ENCODE results near the gene RNF144A.

RNF144A gene

DNA sequence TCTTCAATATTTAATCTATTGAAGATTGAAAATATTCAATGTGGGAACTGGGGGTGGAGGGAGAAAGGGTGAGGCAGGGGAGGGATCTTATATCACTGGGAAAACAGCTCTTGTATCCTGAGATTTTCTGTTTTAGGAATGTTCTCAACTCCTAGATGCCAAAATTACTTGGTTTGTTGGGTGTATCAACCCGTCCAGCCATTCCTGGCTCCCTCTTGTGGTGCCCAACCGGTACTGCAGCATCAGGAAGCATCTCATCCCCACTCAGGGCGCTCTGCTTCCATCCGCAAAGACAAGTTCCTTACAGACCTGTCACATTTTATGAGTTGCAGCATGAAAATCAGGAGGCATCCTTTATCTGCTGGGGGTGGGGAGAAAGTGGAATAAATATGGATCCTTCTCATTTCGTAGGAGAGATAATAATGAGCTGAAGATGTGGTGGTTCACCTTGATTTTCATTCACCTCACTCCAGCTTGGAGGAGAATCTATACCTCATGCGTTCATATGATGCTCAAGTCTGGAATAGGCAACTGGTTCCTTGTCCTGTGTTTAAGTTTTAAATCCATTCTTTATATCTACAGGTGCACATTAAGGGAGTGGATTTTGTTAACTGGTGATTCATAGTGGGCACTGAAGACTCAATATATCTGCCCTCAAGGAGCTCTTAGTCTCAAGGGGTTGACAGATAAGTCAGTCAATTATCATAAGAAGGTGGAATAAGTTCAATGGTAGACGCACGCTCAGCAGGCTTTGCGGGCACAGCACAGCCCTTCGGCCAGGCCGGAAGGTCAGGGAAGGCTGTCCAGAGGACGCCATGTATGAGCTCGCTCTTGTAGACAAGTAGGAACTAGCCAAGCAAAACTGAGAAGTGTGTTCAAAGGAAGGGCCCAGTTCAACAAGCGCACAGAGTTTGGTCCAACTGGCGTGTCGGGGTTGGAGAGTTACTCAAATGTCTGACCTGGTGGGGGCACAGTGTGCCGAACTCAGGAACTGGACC, 127.3 kb downstream of the RNF144A start:
- peak; percentile 47 for DNase-seq (ENCODE audit: low read depth)

DNA sequence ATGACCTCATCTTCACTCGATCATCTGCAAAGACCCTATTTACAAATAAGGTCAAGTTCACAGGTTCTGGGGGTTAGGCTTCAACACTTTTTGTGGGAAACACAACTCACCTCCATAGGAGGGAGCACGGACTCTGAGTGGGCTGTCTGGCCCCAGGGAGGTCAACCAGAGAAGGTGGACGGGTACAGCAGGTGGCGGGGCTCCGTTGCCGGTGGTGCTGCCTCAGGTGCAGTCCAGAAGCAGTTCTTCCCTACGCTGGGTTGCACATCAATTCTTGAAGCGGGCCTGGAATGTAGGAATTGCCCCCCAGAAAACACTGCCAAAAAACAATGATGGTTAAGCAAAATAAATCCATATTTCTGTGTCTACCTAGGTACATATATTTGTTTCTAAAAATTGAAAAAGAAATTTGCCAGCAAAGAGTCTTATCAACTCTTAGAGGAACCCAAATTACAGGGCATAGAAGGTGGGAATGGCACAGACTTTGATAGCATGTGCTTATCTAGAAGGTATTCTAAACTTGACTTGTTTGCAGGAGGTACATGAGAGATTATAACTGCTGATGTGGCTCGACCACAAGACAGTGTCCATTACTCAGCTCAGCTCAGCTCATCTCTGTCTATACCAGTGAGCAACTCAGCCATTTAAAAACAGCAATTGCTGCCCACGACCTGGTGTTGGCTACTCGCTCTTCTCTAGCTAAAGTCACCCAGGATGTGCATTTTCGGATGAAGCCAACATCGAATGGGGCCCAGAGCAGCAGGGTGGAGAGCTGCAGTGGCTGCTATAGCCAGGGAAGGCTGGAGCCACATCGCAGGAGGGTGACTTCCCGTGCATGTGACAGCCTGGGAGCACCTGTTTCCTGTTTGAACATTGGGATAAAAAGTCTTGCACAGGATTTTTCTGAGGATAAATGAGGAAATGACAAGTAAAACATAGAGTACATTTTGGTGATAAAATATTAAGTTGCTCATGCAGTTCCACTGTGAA, 128.7 kb downstream of the RNF144A start:
- DNase-seq (ENCODE audit: low read depth), result no peak

DNA sequence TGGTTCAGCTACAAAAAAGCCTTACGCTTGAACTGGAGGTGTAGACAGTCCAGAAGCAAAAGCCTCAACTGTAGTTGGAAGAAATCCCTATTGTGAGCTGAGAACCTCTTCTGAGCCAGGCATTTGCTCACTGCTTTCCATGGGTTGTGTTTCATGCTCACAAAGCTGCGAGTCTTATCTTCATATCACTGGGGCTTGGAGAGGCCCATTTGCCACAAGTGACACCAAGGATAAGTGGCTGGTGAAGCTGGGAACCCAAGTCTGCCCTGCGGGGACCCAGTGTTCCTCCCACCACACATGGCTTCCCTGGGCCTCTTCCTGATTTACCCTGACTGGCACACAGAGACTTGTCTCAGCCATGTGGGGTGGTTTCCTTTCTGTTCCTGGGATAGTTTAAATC, 130.4 kb downstream of the RNF144A start:
- DNase-seq (ENCODE audit: low read depth), result no peak

DNA sequence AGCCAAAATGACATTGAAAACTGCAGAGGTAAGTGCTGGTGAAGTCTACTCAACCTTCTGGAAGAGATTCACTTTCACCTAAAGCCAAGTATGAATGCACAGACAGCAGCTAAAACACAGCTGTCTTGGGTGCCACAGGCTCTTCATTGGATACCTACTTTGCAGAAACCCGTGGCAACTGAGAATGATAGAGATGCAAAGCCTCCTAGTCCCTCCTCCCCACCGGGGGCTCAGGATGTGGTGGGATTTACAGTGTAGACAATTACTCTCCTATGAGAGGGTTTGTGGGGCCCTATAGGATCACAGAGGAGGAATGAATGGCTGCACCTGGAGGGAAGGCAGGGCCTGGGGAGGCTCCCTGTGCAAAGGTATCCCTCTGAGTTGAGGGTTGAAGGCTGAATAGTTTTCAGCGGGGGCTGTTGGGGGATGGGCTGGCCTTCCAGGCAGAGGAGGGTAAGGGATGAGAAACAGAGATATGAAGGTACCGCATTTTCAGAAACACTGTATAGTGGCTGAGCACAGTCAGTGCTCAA, 131.6 kb downstream of the RNF144A start:
- no peak for DNase-seq (ENCODE audit: low read depth)

DNA sequence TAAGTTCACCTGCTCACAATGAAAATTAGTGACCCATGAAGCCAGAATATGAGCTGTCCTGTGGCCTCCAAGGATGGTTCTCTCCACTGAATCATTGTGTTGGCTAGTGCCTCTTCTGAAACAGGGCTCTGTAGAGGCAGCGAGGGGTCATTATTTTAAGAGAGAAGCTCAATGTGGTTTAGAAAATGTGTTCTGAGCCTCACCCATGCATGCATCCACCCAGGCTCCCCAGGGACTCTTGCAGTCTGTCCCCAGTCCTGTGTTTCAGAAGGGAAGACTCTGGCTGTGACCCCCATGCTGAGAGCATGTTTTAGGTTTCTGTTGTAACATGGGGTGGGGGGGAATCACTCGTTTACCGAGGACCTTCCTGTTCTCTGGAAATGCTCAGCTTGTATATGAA, 135.2 kb downstream of the RNF144A start:
- DNase-seq (ENCODE audit: low read depth), result no peak

DNA sequence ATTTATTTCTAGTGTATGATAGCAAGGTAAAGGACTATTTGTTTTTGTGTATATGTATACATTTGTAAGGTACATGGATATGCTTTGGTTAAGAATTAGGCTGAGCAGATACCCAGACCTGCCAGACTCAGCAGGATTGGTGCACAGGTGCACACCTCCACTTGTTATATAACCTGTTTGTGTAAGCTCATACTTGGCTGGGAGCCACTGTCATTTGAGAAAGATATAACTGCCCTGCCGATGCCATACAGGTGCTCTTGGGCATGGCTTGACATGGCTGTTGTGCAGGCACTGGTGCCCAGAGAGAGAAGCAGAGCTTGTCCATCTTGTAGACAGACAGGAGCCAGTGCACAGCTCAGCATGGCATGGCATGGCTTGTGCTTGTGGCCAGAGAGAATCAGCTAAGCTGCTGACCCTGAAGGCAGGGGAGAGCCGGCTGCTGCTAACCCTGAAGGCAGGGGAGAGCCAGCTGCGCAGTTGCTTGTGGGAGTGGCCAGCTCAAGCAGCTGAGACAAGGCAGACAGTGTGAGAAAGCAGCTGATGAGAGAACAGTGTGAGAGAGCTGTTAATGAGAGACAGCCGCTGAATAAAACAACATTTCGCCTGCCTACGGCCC, 136.5 kb downstream of the RNF144A start:
- DNase-seq (ENCODE audit: low read depth), result no peak

DNA sequence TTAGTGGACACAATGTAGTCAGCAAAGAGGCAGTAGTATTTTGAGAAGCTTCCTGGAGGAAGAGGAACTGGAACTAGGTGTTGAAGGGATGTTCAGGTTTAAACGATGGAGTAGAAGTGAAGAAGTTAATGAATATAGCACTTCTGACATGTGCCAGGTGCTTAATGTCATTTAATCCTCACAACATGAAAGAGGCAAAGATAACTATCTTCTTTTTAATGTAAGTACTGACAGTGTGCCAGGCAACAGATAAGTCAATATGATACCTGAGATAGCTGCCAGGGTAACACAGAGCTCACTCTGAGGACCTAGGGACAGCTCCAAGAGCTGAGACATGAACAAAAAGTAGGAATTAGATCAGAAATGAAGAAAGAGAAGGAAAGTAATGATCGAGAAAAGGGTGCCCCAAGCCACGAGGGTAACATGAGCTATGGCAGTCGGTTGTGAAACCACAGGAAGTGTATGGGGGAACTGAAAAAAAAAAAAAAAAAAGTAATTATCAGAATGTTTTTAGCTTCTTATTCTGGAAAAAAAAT, 140.7 kb downstream of the RNF144A start:
- no peak for DNase-seq (ENCODE audit: low read depth)

DNA sequence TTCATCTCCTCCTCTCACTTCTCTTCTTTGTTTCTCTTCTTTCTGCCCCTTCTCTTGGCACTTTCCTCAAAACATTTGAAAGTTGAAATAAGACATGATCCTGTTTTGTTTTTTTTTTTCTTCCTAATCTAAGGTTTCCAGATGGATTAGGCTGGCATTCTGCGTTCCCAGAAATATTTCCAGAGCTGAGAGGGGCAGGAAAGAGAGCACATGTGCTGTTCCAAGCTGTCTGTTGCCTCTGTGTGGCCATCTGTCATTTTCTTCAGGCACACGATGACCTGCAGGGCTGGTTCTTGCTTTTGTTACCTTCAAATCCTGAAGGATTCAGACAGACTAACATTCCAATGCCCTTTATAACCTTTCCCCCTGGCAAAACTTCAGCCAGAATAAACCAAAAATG, 142.9 kb downstream of the RNF144A start:
- DNase-seq (ENCODE audit: low read depth), result no peak

DNA sequence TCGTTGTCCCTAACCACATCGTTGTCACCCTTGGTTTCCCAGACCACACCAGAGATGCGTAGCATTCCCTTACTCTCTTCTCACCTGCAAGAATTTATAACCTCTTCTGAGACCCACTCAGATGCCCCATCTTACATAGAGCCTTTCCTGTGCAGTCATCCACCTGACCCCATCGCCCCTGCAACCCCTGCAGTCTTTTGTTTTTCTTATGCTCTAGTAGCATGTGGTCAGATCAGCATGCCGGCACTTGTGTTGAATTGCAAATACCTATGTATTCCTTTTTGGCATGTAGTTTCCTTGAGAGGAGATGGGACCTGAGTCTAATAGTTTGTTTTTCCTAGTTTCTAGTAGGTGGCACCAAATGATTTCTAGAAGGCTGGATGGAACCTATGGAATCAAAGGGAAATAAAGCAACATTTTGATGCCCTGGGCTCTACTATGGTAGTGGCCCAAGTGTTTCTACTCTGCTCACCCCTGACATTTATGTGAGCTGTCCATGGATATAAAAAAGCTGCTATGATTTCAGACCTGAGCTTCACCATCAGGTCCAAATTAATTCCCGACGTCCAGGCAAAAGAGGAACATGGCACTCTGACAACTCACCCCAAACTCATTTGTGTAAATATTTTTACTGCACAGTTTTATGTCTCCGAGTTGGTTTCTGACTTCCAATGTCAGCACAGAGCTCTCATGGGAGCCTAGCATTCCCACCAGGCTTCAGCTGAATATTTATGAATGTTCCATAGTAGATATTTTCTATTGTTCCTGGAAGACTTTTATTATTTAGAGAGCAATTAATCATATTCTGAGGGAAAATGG, 143.6 kb downstream of the RNF144A start:
- no peak for DNase-seq (ENCODE audit: low read depth)

DNA sequence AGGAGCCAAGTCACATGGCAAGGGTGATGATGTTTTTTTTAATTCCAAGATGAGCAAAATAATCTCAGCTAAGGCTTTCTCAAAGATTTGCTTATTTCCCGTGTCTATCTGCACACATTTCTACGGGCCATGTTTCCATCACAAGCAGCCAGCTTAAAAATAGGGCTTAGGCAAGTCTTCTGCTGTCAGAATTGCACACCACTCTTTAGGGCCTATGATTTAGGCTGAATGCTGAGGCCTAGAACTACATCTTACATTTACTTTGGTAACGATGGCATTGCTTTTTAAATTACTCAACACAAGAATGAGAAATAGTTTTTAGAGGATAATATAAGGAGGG, 144.2 kb downstream of the RNF144A start:
- DNase-seq (ENCODE audit: low read depth), result no peak

DNA sequence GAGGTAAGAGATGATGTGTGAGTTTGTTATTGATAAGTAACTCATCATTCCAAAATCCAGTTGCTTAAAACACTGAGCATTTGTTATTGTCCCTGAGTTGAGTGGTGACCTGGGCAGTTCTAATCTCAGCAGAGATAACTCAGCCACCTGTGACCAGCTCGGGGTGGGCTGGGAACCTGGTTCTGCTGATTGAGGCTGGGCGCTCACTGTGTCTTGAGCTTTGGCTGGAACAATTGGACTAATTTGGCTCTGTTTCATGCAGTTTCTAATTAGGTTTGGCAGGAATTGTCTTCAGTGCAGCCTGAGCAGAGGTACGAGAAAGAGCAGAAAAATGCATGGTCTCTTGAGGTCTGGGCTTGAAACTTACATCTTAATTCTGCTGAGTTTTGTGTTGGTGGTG, 144.7 kb downstream of the RNF144A start:
- DNase-seq (ENCODE audit: low read depth), result no peak

DNA sequence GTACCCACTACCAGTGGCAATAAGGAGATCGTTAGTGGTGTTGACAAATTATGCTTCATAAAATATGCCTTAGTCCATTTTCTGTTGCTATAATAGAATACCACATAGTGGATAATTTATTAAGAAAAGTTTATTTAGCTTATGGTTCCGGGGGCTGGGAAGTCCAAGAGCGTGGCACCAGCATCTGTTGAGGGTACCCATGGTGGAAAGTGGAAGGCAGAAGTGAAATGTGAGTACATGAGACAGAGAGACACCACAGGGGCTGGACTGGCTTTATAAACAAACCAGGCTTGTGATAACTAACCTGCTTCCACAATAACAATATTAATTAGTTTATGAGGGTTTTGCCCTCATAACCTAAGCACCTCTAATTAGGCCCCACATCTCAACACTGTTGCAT, 146.6 kb downstream of the RNF144A start:
- no peak for DNase-seq (ENCODE audit: low read depth)

DNA sequence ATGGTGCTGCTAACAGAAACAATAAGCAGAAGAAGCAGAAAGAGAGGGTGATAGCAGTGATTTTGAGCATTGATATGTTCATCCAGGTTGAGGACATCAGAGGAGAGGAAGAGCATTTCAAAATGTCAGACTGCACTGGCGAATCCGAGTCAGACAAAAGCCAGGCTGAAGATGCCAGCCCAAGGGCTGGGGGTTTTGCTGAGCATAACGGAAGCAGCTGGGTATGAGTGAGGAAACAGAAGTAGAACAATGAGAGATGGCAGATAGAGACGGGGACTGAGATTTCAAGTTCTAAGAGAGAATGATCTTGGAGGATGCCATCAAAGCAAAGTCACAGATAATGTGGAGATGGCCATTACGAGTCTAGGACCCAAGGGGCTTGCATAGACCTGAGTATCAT, 151.2 kb downstream of the RNF144A start:
- DNase-seq (ENCODE audit: low read depth), result no peak

DNA sequence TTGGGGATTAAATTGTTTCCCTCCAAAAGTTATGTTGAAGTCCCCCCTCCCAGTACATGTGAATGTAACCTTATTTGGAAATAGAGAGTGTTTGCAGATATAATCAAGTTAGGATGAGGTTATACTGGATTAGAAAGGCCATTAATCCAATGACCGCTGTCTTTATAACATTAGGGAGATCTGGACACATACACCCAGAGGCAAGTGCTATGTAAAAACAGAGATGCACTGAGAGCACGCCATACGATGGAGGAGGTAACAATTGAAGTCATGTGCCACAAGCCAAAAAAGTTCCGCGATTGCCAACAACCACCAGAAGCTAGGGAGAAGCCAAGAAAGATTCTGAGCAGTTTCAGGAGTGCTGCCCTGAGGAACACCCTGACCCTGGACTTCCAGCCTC, 153.3 kb downstream of the RNF144A start:
- no peak for DNase-seq (ENCODE audit: low read depth)

DNA sequence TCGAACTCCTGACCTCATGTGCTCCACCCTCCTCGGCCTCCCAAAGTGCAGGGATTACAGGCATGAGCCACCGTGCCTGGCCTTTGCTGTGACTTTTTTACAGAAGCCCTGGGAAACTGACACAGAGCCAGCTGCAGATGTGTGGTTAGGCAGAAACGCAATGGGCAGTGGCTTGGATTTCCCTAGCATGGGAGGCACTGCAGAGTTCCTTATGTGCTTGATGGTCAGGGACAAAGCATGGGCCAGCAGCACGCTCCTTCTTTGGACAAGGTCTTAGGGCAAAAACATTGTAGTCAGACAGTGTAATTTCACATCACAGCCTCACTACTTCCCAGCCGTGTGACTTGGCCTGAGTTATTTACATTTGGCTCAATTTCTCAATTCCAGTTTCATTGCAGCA, 153.9 kb downstream of the RNF144A start:
- no peak for DNase-seq (ENCODE audit: low read depth)

DNA sequence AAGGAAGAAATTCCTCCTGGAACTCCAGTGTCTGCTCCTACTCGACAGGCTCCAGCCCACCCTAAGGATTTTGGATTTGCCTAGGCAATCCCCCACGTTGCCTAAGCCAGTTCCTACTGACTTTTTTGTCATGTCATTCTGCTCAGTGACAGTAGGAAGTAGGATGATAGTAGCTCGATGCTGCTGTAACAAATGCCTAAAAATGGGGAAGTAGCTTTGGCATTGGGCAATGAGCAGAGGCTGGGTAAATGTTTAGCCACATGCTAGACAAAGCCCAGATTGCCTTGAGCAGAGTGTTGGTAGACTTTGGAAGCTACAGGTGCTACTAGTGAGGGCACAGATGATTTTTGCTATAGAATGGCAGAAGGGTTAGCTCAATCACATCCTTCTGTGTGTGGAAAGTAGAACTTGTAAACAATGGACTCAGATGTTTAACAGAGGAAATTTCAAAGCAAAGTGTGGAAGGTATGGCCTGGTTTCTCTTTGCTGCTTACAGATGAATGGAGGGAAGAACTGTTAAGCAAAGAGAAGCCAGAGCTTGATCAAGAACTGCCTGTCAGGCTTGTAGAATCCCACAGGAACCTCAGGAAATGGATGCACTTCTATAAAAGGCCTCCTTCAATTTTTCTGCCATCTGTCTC, 154.8 kb downstream of the RNF144A start:
- no peak for DNase-seq (ENCODE audit: low read depth)

DNA sequence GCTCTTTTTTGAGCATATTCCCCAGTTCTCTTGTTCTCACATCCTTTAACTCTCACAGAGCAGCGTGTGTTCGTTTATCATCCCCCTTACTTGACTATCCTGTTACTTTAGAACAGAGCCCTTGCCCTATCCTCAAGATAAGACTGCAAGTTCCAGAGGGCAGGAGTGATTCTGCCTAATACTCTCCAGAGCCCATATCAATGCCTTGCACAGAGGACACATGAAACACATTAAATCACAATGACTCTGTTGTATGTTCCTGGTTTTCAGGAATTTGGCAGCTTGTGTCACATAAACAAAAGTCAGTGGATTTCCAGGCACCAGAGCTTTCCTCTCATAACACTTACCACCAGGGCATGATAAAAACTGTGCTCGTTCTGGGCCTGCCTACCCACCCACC, 156.7 kb downstream of the RNF144A start:
- no peak for DNase-seq (ENCODE audit: low read depth)

DNA sequence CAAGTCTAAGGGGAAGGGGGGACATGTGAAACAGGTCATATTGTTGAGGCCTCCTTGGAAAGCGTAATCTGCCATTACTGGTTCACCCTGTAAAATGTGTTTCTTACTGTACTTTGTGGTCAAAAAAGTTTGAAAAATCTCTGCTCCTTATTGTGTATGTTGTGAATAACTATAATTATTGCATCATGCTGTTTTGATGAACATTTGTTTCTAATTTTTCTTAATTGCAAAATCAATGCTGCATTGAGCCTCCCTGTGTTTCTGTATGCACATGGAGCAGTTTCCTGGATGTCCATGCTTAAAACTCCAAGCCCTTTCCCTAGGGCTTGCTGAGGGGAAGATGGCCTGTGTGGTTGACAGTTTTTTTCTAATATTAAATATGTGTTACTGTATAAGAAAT, 158.6 kb downstream of the RNF144A start:
- DNase-seq (ENCODE audit: low read depth), result no peak

DNA sequence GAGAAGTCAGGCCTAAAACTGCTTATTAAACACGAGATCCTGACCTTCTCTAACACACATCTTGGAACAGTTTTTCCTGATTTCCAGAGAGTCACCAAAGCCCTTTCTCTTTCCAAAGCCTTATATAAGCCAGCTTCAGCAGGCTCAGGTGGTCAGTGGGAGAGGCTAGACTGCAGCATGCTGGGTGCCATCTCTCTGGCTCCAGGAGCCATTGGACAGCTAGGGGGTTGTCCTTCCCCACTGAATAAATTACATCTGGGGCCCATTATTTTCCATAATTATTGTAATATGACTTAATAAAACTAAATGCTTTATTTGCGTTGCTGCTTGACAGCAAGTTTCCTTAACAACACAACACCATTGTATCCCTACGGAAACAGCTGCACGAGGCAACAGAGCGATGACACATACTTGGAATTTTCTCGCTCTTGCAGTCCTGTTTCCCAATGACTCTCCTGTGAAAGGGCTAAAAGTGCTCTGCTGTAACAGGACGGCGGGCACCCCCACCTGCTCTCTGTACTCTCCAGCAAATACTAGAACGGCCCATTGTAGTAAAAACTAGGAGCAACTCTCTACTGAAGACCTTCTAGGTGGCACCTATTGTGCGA, 160.6 kb downstream of the RNF144A start:
- no peak for DNase-seq (ENCODE audit: low read depth)
